CD4-positive, alpha-beta T cell treated with Interleukin-6 for 4 hours (primary cell): ENCODE data around the gene ASPG.
A peak's percentile ranks its signal among the peaks of the same experiment; 100 is the strongest.

Experiments
- DNase-seq: peaks from one replicate; pipeline ENCODE4 v3.0.0-alpha.2; 2020; ENCODE audit warnings: mixed read lengths

ASPG gene

DNA sequence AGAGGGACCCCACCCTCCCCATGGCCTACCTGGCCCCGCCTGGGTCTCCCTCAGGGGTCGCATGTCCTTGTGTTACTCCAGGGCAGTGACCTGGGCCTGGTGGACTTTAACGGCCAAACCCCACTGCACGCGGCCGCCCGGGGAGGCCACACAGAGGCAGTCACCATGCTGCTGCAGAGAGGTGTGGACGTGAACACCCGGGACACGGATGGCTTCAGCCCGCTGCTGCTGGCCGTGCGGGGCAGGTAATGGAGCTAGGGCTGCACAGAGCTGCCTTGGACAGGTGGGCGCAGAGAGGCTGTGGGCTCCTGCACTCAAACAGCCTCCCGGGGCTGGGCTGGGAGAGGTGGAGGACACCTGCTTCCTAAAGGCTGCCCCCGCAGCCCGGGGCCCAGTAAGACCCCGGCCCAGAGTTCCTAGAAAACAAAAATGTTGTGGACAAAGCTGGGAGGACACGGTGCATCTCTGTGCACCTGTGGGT, 21.6 kb downstream of the ASPG start:
- no peak for DNase-seq

DNA sequence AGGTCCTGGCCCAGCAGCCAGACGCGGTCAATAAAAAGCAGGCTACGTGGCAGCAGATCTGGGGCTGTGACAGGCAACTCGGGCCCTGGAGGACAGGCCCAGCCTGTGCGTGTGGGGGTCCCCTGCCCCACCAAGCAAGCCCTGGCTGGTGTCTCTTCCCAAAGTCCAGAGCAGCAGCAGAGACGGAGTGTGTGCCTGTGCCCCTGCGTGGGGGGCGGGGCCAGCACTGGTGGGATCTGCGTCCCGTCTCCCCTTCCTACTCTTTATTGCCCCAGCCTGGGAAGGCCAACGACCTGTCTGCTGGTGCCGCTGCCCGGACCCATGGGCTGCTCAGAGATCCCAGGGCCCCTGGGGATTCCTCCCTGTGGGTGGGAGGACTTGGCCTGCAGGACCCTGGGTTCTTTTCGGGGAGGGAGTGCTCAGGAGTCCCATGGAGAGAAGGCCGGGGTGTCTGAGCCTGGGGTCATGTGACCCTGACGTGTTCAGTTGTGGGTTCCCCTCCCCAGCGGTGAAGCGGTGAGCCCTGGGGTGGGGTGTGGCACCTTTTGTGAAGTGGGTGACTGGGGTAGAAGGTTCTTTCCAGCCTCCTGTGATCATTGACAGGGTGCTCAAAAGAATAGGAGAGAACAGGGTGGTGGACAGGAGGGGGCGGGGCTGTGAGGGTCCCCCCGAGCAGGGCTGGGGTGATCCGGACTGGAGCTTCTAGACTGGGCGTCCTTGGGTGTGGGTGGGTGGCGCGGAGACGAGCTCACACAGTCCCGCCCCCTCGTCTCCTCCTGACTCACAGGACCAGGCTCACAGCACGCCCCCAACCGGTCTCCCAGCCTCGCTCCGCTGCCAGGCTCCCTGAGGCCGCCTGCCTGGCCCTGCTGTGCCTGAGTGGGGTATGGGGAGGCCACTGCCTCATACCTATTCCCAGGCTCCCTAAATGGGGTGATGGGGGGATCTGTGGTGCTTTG, 22.4 kb downstream of the ASPG start:
- no peak for DNase-seq

DNA sequence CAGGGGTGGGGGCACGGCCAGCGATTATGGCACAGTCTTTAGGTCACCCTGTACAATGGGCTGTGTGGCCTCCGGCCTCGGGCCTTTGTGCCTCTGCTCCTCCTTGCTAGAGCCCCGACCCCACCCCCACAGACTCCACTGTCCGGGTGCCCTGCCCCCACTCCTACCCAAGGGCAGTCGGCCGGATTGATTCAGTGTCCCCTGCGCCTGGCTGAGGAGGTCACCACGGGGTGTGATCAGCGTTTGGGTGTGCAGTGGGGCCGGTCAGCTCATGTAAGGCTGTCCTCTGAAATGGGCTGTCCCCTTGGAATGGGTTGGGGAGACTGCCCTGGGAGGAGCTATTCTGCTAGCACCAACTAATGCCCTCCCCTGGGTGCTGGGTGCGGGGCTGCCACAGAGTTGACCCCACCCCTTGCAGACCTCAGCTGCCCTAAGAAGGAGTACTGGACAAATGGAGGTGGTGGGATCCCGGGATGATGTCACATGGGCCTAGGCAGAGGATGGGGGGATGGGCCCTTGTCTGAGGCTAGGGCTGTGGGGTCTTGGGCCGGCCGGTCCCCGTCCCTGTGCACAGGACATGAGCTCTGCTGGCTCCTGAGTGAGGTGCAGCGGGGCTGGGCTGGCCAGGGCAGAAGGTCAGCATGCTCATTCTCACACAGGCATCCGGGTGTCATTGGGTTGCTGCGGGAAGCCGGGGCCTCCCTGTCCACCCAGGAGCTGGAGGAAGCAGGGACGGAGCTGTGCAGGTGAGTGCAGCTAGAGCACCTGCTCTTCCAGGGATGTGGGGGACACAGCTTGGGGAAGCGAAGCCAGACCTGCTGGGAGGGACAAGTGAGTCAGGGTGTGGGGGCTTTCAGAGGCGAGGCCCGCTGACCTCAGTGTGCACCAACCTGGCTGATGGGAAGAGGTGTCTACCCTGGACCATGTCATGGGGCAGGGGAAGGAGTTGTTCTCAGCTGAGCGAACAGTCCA, 23.4 kb downstream of the ASPG start:
- no peak for DNase-seq

DNA sequence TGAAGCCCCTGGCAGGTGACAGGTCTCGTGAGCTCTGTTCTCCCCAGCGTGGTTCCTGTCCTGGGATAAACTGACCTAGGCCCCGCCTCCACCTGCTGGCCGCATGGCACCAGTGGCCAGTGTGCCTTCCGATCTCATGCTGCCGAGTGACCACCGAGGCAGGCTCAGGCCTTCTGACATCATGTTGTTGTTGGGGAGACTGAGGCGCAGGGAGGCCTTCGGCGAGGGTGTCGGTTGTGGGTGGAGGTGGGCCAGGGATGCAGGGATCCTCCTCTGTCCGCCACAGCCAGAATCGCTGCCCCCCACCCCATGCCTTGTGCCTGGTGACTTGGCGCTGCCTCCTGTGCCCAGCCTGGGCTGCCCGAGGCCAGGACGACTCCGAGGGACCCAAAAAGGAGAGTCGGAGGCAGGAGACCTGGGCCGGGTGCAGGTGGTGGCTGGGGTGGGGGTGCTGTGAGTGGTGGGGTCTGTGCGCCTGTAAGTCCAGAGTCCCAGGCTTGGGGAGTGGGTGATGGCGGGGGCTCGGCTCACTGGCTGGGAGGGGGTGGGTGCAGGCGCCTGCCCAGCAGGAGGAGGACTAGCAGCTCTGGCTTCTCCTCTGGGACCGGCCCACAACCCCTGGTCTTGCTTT, 24.3 kb downstream of the ASPG start:
- no peak for DNase-seq

GRCh38 chr14:104110491-104111209, 25.1 kb downstream of the ASPG start:
- DNase-seq, result no peak

GRCh38 chr14:104111301-104112112, 26.0 kb downstream of the ASPG start:
- no peak for DNase-seq

GRCh38 chr14:104112113-104112505, 26.6 kb downstream of the ASPG start:
- no peak for DNase-seq

- DNase-seq, result no peak
Measured at GRCh38 chr14:104112609-104113571, 27.4 kb downstream of the ASPG start.

DNA sequence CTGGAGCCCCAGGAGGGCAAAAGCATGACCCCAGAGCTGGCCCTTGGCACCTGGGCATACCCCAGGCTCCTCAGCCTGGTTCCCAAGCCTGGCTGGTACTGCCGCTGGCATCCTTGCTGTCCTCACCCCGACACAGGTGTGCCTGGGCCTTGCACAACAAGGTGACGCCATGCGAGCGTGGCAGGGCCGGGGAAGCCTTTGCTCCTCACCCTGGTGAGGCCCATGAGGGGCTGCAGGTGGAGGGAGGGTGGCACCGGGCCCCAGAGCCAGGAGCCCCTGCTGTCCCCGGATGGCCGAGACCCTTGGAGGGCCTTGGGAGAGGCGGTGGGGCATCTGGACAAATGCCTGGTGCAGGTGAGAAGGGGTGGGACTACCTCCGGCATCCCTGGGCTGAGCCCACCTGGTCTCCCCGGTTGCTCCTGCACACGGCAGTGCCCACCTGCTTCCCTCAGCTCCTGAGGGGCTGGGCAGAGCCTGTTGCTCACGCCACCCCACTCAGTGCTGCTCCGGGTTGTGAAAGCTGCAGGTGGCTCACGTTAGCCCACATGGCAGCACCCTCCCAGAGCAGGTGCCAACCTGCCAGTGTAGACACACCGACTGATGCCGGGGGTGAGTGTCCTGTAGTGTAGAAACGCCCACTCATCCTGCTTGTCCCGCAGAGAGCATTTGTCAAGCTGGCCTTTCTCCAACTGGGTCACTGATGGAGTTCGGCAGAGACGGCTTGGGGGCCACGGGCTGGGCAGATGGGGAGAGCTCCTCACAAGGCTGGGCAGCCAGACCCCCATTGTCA, 28.3 kb downstream of the ASPG start:
- no peak for DNase-seq

- DNase-seq, result no peak
Measured at GRCh38 chr14:104114421-104115130, 29.1 kb downstream of the ASPG start.

DNA sequence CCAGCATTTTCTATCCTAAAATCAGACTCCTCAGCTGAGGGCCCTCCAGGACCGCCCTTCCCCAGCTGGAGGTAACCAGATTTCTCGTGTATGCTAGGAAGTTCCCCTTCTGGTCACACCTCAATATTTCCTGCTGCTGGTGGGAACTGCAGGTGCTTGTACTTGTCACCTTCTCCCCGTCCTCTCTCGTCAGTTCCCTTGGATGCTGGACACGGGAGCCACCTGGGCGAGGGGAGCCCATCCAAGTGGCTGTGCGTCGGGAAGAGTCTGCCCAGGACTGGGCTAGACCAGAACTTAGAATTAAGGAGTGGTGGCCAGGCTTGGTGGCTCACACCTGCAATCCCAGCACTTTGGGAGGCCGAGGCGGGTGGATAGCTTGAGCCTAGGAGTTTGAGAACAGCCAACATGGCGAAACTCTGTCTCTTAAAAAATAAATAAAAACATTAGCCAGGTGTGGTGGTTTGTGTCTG, 29.7 kb downstream of the ASPG start:
- DNase-seq, result no peak

- no peak for DNase-seq
Measured at GRCh38 chr14:104115691-104116287, 30.3 kb downstream of the ASPG start.

DNA sequence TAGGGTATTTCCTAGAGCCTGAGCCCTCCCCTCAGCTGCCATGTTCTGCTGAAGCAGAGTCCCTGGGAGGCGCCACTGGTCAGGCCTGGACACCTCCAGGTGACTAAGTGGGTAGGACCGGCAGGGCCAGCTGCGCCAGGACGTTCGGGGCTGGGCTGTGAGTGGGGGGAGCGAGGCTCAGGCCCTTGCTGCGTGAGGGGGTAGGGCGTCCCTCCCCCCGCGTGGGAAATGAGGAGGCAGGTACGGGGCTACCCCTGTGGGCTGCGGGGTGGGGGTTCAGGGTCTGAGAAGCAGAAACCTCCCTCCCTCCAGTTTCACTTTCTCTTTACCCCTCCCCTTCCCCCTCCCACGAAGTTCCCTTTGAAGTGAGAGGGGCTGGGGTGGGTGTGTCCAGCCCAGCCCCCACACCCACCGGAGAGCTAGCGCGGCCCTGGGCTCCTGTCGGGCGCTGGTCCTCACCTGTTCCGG, 30.8 kb downstream of the ASPG start:
- DNase-seq, result no peak

GRCh38 chr14:104116756-104117340, 31.3 kb downstream of the ASPG start:
- DNase-seq, result peak; percentile 10

DNA sequence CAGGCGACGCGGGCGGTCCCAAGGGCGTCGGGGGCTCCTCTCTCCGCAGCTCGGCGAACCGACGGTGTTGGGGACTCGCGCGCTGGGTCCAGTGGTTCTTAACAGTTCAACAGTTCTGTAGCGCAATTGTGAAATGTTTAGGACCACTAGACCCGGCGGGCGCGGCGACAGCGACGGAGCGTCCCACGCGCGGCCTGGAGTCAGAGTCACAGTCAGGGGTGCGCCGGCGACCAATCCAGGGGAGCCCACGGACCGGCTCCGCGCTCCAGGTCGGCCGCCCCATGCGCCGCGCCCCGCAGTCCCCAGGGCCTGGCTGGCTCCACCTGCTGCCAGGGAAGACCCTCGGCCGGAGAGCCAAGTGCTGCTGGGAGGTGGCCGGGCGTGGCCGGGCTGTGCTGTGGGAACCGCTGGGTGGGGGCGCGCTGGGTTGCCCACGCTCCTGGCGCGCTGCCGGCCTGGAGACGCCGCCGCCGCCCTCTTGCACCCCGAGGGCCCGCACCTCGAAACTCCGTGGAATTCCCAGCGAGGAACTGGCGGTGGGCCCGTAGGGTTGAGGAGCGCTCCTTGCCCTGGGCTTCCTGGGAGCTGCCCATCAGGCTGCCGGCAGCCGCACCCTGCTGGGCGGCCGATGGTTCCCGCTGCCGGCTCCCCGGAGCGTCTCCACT, 32.0 kb downstream of the ASPG start:
- no peak for DNase-seq

DNA sequence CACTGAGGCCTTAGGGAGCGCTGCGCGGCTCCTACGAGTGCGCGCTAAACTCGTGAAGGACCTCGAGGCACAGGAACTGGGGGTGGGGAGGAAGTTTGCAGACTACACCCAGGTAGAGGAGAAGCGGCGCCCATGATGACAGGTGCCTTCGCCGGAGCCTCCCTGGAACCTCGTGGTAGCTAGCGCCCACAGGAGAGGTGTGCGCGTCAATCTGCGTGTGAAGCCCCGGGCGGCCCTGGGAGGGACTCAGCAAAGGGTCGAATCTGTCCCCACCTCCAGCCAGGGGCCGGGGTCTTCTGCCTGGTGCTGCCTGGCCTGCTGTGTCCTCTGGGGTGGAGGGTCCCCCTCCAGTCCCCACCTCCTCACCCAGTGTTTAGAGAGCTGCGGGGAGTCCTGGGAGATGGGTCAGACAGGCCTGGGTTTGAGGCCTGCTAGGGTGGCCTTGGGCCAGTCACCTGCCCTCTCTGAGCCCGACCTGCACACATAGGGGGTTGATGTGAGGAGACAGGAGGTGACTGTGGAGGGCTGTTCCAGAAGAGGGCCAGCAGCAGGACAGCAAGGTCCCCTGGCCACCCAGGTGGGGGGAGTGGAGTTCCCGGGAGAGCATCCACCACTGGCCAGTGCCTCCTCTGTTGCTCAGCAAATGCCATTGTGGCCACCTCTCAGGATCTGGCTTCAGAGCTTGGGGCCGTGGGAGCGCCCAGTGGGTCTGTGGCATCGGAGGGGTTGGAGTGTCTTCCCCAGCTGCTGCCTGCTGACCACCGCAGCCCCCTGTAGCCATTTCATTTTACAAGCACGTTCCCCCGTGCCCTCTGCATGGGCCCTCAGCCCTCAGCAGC, 32.7 kb downstream of the ASPG start:
- DNase-seq, result no peak
